Fibroblast of mammary gland (primary cell): ENCODE measurements around the gene MMP25.
A peak's percentile ranks its signal among the peaks of the same experiment; 100 is the strongest.

ENCODE experiments used
- DNase-seq: peaks from one replicate; pipeline ENCODE4 v3.0.0-alpha.2; 2010; ENCODE audit warnings: low read depth
- H3K4me3 ChIP-seq: 2 replicates; pipeline ENCODE4 v1.5.1; 2011; ENCODE audit warnings: low read depth, mild to moderate bottlenecking, low read length, moderate library complexity; ENCODE audit not compliant: control insufficient read depth
- TF ChIP-seq, protein P1 (sequence below): conservative IDR thresholded peaks from 2 replicates; pipeline ENCODE4 v1.5.1; 2011; ENCODE audit warnings: low read depth, low read length, inconsistent platforms; ENCODE audit not compliant: control insufficient read depth, insufficient read depth

Gene MMP25

DNA sequence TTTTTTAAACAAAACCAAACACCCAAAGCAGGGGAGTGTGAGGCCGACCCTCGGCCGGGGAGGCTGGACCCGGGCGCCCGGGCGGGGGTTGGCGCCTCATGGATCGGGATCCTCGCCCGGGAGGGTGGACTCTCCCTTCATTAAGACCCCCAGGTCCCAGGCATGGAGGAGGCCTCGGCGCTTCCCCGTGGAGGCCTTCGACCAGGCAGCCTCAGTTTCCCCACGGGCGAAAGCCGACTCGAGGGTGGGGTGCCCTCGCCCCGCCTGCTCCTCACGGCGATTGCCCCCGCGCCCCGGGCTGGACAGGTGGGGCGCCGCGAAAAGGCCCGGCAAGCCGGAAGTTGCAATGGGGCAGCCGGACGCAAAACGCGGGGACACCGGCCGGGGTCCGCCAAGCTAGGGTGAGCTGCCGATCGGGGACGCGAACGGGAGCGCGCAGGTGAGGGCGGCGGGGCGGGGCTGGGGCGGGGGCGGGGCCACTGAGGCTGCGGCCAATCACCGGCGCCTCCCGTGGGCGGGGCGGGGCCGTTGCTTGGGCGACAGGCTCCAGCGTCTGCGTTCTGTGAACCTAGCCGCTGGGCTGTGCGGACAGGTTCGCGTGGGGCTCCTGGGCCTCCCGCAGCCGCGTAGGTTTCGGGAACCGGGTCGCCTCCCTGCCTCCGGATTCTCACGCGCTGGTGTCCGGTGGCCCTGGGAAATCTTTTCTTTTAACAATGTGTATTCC, 60.0 kb downstream of the MMP25 start:
- peak overlapping the region; percentile 64 for H3K4me3 ChIP-seq
- TF ChIP-seq, protein P1, sequence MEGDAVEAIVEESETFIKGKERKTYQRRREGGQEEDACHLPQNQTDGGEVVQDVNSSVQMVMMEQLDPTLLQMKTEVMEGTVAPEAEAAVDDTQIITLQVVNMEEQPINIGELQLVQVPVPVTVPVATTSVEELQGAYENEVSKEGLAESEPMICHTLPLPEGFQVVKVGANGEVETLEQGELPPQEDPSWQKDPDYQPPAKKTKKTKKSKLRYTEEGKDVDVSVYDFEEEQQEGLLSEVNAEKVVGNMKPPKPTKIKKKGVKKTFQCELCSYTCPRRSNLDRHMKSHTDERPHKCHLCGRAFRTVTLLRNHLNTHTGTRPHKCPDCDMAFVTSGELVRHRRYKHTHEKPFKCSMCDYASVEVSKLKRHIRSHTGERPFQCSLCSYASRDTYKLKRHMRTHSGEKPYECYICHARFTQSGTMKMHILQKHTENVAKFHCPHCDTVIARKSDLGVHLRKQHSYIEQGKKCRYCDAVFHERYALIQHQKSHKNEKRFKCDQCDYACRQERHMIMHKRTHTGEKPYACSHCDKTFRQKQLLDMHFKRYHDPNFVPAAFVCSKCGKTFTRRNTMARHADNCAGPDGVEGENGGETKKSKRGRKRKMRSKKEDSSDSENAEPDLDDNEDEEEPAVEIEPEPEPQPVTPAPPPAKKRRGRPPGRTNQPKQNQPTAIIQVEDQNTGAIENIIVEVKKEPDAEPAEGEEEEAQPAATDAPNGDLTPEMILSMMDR: no peak
- peak; percentile 83 for DNase-seq
